Fibroblast of the aortic adventitia (primary cell): Measurements from ENCODE around the gene MYMK. TPM values are rescaled to one million over a fixed set of nuclear protein-coding genes. Genes with fewer than 3 reads are reported as not detected.

ENCODE experiments used
- DNase-seq: peaks from one replicate; pipeline ENCODE4 v3.0.0-alpha.2; 2010; ENCODE audit warnings: low read depth
- H3K4me3 ChIP-seq: 2 replicates; pipeline ENCODE4 v1.5.1; 2011; ENCODE audit warnings: low read depth, mild to moderate bottlenecking, control low read depth, low read length, moderate library complexity
- CTCF ChIP-seq: IDR thresholded peaks from 2 replicates; pipeline ENCODE4 v1.5.1; 2011; ENCODE audit warnings: mild to moderate bottlenecking, low read length, control low read depth, inconsistent platforms; ENCODE audit not compliant: insufficient read depth
- total RNA-seq: library from RNA; depleted of rRNA; stranded (reverse); fragments of >200 nt; gene quantifications from 2 replicates; pipeline ENCODE4 v1.2.3, GENCODE V29; 2012; ENCODE audit warnings: low replicate concordance

MYMK gene
- total RNA-seq, 1 donor, result not detected

GRCh38 chr9:133465984-133466383, 58.8 kb downstream of the MYMK start:
- TF ChIP-seq CTCF, result no peak
- no peak overlapping the region for H3K4me3 ChIP-seq
- DNase-seq, result no peak

- TF ChIP-seq CTCF, result no peak
- DNase-seq, result no peak
- H3K4me3 ChIP-seq, result no peak overlapping the region
These were observed 60.1 kb downstream of the MYMK start for GRCh38 chr9:133464638-133465037.

Other genes with a start within 250 kb of the MYMK start
- not detected in 2 replicates for gene ABO, start 249.8 kb downstream of the MYMK start, total RNA-seq
- 6.9 and 13.5 TPM in 2 replicates for gene SURF6, start 188.8 kb downstream of the MYMK start, total RNA-seq
- 17.7 and 19.7 TPM in 2 replicates for gene MED22, start 176.8 kb downstream of the MYMK start, total RNA-seq
- gene RPL7A, start 176.7 kb downstream of the MYMK start, total RNA-seq, result 2,301 and 2,411 TPM in 2 replicates
- 25.1 and 49.3 TPM in 2 replicates for gene SURF1, start 168.5 kb downstream of the MYMK start, total RNA-seq
- gene SURF2, start 168.4 kb downstream of the MYMK start, total RNA-seq, result 12.5 and 33.9 TPM in 2 replicates
- 103 and 275 TPM in 2 replicates for gene SURF4, start 148.9 kb downstream of the MYMK start, total RNA-seq
- 0.33 and 1.3 TPM in 2 replicates for gene STKLD1, start 148.6 kb downstream of the MYMK start, total RNA-seq
- gene REXO4, start 106.9 kb downstream of the MYMK start, total RNA-seq, result 11.7 and 73.3 TPM in 2 replicates
- 1.4 and 2.1 TPM in 2 replicates for gene ADAMTS13, start 102.6 kb downstream of the MYMK start, total RNA-seq
- 4.4 and 18.0 TPM in 2 replicates for gene CACFD1, start 65.0 kb downstream of the MYMK start, total RNA-seq
- 0.74 and 7.3 TPM in 2 replicates for gene SLC2A6, start 45.9 kb downstream of the MYMK start, total RNA-seq
- 0.16 TPM in 1 of 2 replicates, not detected in the other for gene ADAMTSL2, start 9.7 kb upstream of the MYMK start, total RNA-seq
- gene FAM163B, start 84.4 kb upstream of the MYMK start, total RNA-seq, result not detected in 2 replicates
- not detected in 2 replicates for gene DBH, start 111.4 kb upstream of the MYMK start, total RNA-seq
- gene SARDH, start 213.4 kb upstream of the MYMK start, total RNA-seq, result 0.18 and 2.9 TPM in 2 replicates